ENCODE measurements around the gene C2CD4A.

- TF ChIP-seq SUZ12 (IDR thresholded peaks at IDR 0.05; ENCODE audit: extremely low read depth, insufficient read depth, insufficient read length): no peak
- TF ChIP-seq YY1 (IDR thresholded peaks at IDR 0.05; ENCODE audit: insufficient read depth, insufficient read length): no peak
- no peak for TF ChIP-seq ZNF274 (IDR thresholded peaks at IDR 0.05; ENCODE audit: low read depth, low read length)
Measured at GRCh38 chr15:62060113-62060895, 6.5 kb upstream of the C2CD4A start, which contains the start of gene VPS13C.

Measured in NT2/D1 (cell line).